HUES64 (cell line): ENCODE results near the gene MYO10.

Experiments used
- H3K27ac ChIP-seq: 2 replicates; pipeline ENCODE4 v1.7.0; 2013; ENCODE audit warnings: low read depth, low read length, inconsistent platforms
- H3K27me3 ChIP-seq: 2 replicates; pipeline ENCODE4 v1.6.1; 2013; ENCODE audit warnings: mild to moderate bottlenecking, low read length; ENCODE audit not compliant: insufficient read depth
- H3K36me3 ChIP-seq: 2 replicates; pipeline ENCODE4 v1.6.1; 2013; ENCODE audit warnings: mild to moderate bottlenecking, low read length; ENCODE audit not compliant: insufficient read depth
- H3K4me1 ChIP-seq: 2 replicates; pipeline ENCODE4 v1.6.1; 2013; ENCODE audit warnings: mild to moderate bottlenecking, low read length, moderate library complexity; ENCODE audit not compliant: insufficient read depth
- H3K4me3 ChIP-seq: 2 replicates; pipeline ENCODE4 v1.5.1; 2013; ENCODE audit warnings: mild to moderate bottlenecking, low read length, moderate library complexity
- H3K9ac ChIP-seq: 2 replicates; pipeline ENCODE4 v1.6.1; 2013; ENCODE audit warnings: mild to moderate bottlenecking, low read depth, low read length
- H3K9me3 ChIP-seq: 2 replicates; pipeline ENCODE4 v1.6.1; 2013; ENCODE audit warnings: low read depth, low read length; ENCODE audit not compliant: insufficient read depth
- WGBS: fragments of 150-250, 120-280 bp; methylation state at CpG from one replicate; pipeline ENCODE4 v1.1.7; 2013; ENCODE audit warnings: missing lambda C conversion rate; 5-methylcytosine and 5-hydroxymethylcytosine counted together

Gene MYO10

GRCh38 chr5:16929347-16929746 lies 6.7 kb downstream of the MYO10 start:
- no peaks in the 10 kb centered on the region for H3K36me3 ChIP-seq
- no peak overlapping the region for H3K4me3 ChIP-seq
- H3K9ac ChIP-seq, result no peak overlapping the region
- H3K27ac ChIP-seq, result no peak overlapping the region
- peaks cover 24% of the 10 kb centered on the region for H3K4me1 ChIP-seq
- H3K27me3 ChIP-seq, result peaks cover 11% of the 10 kb centered on the region
- 97% methylated on average over 2 of the region's 2 CpGs for WGBS
- no peaks in the 10 kb centered on the region for H3K9me3 ChIP-seq

GRCh38 chr5:16927613-16928012 lies 8.5 kb downstream of the MYO10 start:
- H3K27me3 ChIP-seq, result no peaks in the 10 kb centered on the region
- H3K4me1 ChIP-seq, result peaks cover 15% of the 10 kb centered on the region; the same call in 1 of the 2 replicates
- 94% methylated on average over 8 of the region's 8 CpGs for WGBS
- no peak overlapping the region for H3K4me3 ChIP-seq
- H3K9me3 ChIP-seq, result no peaks in the 10 kb centered on the region
- no peak overlapping the region for H3K9ac ChIP-seq
- no peaks in the 10 kb centered on the region for H3K36me3 ChIP-seq
- H3K27ac ChIP-seq, result no peak overlapping the region

- WGBS, result 86% methylated on average over 7 of the region's 8 CpGs
- Histone ChIP-seq H3K9ac (no peak overlapping the region), H3K4me3 (no peak overlapping the region), H3K9me3 (no peaks in the 10 kb centered on the region), H3K36me3 (no peaks in the 10 kb centered on the region), H3K4me1 (peaks cover 13% of the 10 kb centered on the region; the same call in 1 of the 2 replicates), H3K27ac (no peak overlapping the region), H3K27me3 (no peaks in the 10 kb centered on the region)
Observed at GRCh38 chr5:16926417-16926816, 9.7 kb downstream of the MYO10 start.

- no peak overlapping the region for H3K9ac ChIP-seq
- H3K4me3 ChIP-seq, result no peak overlapping the region
- no peaks in the 10 kb centered on the region for H3K9me3 ChIP-seq
- WGBS, result 93% methylated on average over 8 of the region's 8 CpGs
- H3K36me3 ChIP-seq, result no peaks in the 10 kb centered on the region
- no peaks in the 10 kb centered on the region for H3K27me3 ChIP-seq
- H3K27ac ChIP-seq, result no peak overlapping the region
- H3K4me1 ChIP-seq, result no peaks in the 10 kb centered on the region
Observed at GRCh38 chr5:16924206-16924605, 11.9 kb downstream of the MYO10 start.

- no peaks in the 10 kb centered on the region for H3K4me1 ChIP-seq
- no peaks in the 10 kb centered on the region for H3K27me3 ChIP-seq
- H3K36me3 ChIP-seq, result no peaks in the 10 kb centered on the region
- H3K9ac ChIP-seq, result no peak overlapping the region
- no peak overlapping the region for H3K4me3 ChIP-seq
- H3K9me3 ChIP-seq, result no peaks in the 10 kb centered on the region
- no peak overlapping the region for H3K27ac ChIP-seq
- 92% methylated on average over 3 of the region's 3 CpGs for WGBS
Observed at GRCh38 chr5:16922430-16922829, 13.7 kb downstream of the MYO10 start.

GRCh38 chr5:16921211-16921610 lies 14.9 kb downstream of the MYO10 start:
- H3K27ac ChIP-seq, result no peak overlapping the region
- H3K27me3 ChIP-seq, result no peaks in the 10 kb centered on the region
- H3K9ac ChIP-seq, result no peak overlapping the region
- no peaks in the 10 kb centered on the region for H3K36me3 ChIP-seq
- no peaks in the 10 kb centered on the region for H3K9me3 ChIP-seq
- peaks cover 8% of the 10 kb centered on the region for H3K4me1 ChIP-seq
- no peak overlapping the region for H3K4me3 ChIP-seq
- WGBS, result 100% methylated on average over 3 of the region's 4 CpGs

GRCh38 chr5:16920109-16920816 lies 15.8 kb downstream of the MYO10 start:
- WGBS, result 90% methylated on average over 7 of the region's 8 CpGs
- Histone ChIP-seq H3K27ac (no peak overlapping the region), H3K4me1 (peaks cover 11% of the 10 kb centered on the region)

GRCh38 chr5:16918891-16919671 lies 17.0 kb downstream of the MYO10 start:
- H3K4me1 ChIP-seq, result peaks cover 11% of the 10 kb centered on the region

More at GRCh38 chr5:16920109-16920816, 15.8 kb downstream of the MYO10 start:
- Histone ChIP-seq H3K27me3 (no peaks in the 10 kb centered on the region), H3K9me3 (no peaks in the 10 kb centered on the region), H3K4me3 (no peak overlapping the region), H3K36me3 (no peaks in the 10 kb centered on the region), H3K9ac (no peak overlapping the region)

GRCh38 chr5:16918156-16918555 lies 17.9 kb downstream of the MYO10 start:
- Histone ChIP-seq H3K27me3 (no peaks in the 10 kb centered on the region), H3K36me3 (no peaks in the 10 kb centered on the region), H3K4me1 (peaks cover 11% of the 10 kb centered on the region), H3K9ac (no peak overlapping the region), H3K4me3 (no peak overlapping the region), H3K27ac (no peak overlapping the region), H3K9me3 (no peaks in the 10 kb centered on the region)
- WGBS, result 99% methylated on average over 4 of the region's 4 CpGs

More at GRCh38 chr5:16918891-16919671, 17.0 kb downstream of the MYO10 start:
- Histone ChIP-seq H3K27me3 (no peaks in the 10 kb centered on the region), H3K9ac (no peak overlapping the region), H3K4me3 (no peak overlapping the region), H3K36me3 (no peaks in the 10 kb centered on the region), H3K27ac (no peak overlapping the region), H3K9me3 (no peaks in the 10 kb centered on the region)
- WGBS, result 91% methylated on average over 8 of the region's 8 CpGs

GRCh38 chr5:16916262-16916878 lies 19.7 kb downstream of the MYO10 start:
- Histone ChIP-seq H3K27me3 (no peaks in the 10 kb centered on the region), H3K9me3 (no peaks in the 10 kb centered on the region), H3K27ac (no peak overlapping the region), H3K4me1 (peaks cover 11% of the 10 kb centered on the region), H3K4me3 (no peak overlapping the region), H3K9ac (no peak overlapping the region), H3K36me3 (no peaks in the 10 kb centered on the region)
- WGBS, result 98% methylated on average over 3 of the region's 3 CpGs

- H3K27ac ChIP-seq, result no peak overlapping the region
Observed at GRCh38 chr5:16914584-16914983, 21.5 kb downstream of the MYO10 start.

More at GRCh38 chr5:16914584-16914983, 21.5 kb downstream of the MYO10 start:
- Histone ChIP-seq H3K27me3 (no peaks in the 10 kb centered on the region), H3K36me3 (no peaks in the 10 kb centered on the region), H3K9me3 (no peaks in the 10 kb centered on the region), H3K4me1 (peaks cover 11% of the 10 kb centered on the region), H3K4me3 (no peak overlapping the region), H3K9ac (no peak overlapping the region)
- 97% methylated on average over 5 of the region's 6 CpGs for WGBS
